Kidney epithelial cell (primary cell): ENCODE measurements around the gene SMIM10L2A. TPM values are rescaled to one million over a fixed set of nuclear protein-coding genes. Genes with fewer than 3 reads are reported as not detected.
"Not testable (repeated sequence)": the region's sequence is repeated elsewhere in the genome, so short reads cannot be mapped to it uniquely, and the experiment has no call there.

Experiments used
- DNase-seq: peaks from one replicate; pipeline ENCODE4 v3.0.0-alpha.2; 2010; ENCODE audit warnings: low read depth
- H3K27me3 ChIP-seq: 2 replicates; pipeline ENCODE4 v1.6.0; 2011; ENCODE audit warnings: low read length; ENCODE audit not compliant: control insufficient read depth, insufficient read depth
- H3K36me3 ChIP-seq: 2 replicates; pipeline ENCODE4 v1.5.1; 2011; ENCODE audit warnings: low read length; ENCODE audit not compliant: control insufficient read depth, insufficient read depth
- H3K4me3 ChIP-seq: 2 replicates; pipeline ENCODE4 v1.5.1; 2011; ENCODE audit warnings: low read depth, mild to moderate bottlenecking, control low read depth, low read length
- CTCF ChIP-seq: IDR thresholded peaks from 2 replicates; pipeline ENCODE4 v1.5.1; 2011; ENCODE audit warnings: mild to moderate bottlenecking, moderate library complexity, low read length, control low read depth, inconsistent platforms; ENCODE audit not compliant: insufficient read depth, poor library complexity, severe bottlenecking
- total RNA-seq: library from RNA; depleted of rRNA; stranded (reverse); fragments of >200 nt; gene quantifications from 2 replicates; pipeline ENCODE4 v1.2.3, GENCODE V29; 2015

Gene SMIM10L2A
- total RNA-seq, 1 donor from 2014 or later = 4.2 TPM

- no peaks in the 10 kb centered on the region for H3K27me3 ChIP-seq
- TF ChIP-seq CTCF = no peak
- no peaks in the 10 kb centered on the region for H3K36me3 ChIP-seq
- no peak for DNase-seq
- H3K4me3 ChIP-seq = no peak overlapping the region
These were observed 9.9 kb upstream of the SMIM10L2A start for GRCh38 chrX:135411893-135412292.

- no peak overlapping the region for H3K4me3 ChIP-seq
- DNase-seq = peak; percentile 12
These were observed 5.2 kb upstream of the SMIM10L2A start for GRCh38 chrX:135416546-135416945.

GRCh38 chrX:135420831-135421230, 913 bp upstream of the SMIM10L2A start:
- no peak overlapping the region for H3K4me3 ChIP-seq
- H3K27me3 ChIP-seq = no peaks in the 10 kb centered on the region
- H3K36me3 ChIP-seq = no peaks in the 10 kb centered on the region
- DNase-seq = no peak
- no peak for TF ChIP-seq CTCF

More at GRCh38 chrX:135416546-135416945, 5.2 kb upstream of the SMIM10L2A start:
- Histone ChIP-seq H3K27me3 (no peaks in the 10 kb centered on the region), H3K36me3 (no peaks in the 10 kb centered on the region)
- no peak for TF ChIP-seq CTCF

DNA sequence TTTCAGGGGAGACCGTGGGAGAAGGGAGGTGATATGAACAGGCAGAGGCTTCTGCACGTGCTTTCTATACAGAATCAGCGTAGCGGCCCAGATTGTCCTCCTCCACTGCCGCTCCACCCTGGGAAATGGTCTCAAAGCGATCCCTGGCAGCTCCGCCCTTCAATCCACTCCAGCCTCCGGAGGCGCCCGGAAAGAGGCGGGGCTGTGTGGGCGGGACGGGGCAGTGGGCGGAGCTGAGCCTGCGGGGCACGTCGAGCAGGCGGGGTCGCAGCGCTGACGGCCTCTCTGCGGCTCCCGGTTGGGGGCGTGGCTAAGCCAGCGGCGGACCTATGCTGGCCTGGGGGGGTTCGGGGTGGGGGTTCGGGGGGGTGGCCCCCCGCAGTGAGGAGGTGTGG, 210 bp upstream of the SMIM10L2A start:
- peak; percentile 26 for DNase-seq
- TF ChIP-seq CTCF = no peak
- Histone ChIP-seq H3K36me3 (no peaks in the 10 kb centered on the region), H3K4me3 (peak overlapping the region; percentile 36), H3K27me3 (no peaks in the 10 kb centered on the region)

DNA sequence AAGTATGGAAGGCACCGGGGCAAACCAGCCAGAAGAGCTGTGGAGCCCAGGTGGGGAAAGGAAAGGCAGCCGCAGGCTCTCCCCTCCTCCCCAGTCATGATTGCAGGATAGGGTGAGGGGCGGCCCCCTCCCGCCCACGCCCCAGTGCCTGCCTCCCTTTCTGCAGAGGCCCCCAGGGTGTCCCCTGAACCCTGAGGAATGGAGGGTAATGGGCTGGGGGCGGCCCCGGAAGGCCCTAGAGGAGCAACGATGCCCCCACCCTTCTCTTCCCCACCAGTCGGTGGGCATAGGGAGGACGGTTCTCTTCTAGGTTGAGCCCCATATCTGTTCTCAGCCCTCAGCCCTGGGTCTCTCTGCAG, 1.0 kb downstream of the SMIM10L2A start:
- not testable (repeated sequence) for H3K27me3 ChIP-seq, DNase-seq, H3K36me3 ChIP-seq
- H3K4me3 ChIP-seq = peak overlapping the region; percentile 36

DNA sequence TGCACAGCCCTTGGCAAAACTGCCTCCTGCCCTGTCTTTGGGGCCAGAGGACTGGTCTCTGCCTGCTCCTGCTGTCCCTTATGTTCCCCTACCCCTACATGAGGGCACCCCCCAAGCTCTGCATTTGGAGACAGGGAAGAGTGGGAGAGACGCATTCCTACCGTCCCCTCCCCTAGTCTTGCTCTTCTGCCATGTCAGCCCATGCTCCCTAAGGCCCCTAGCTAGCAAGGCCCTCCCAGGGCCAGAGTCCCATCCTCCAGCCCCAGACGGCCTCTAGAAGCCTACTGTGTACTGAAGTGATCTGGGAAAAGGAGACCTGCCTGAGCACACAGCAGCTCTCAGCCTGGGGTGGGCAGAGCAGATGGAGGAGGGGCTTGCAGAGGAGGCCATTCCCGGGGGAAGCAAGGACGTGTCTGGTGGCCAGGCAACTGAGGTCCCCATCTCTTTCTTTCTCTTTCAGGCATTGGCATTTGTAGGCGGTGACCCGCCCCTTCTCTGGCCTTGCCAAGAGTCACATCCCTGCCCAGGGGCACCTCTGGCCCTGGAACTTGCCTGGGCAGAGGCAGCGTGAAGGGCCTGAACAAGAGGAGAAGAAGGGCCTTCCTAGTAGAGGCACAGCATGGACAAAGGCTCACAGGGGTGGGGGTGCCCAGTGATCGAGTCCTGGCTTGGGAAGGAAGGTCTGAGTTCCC, 1.6 kb downstream of the SMIM10L2A start:
- not testable (repeated sequence) for DNase-seq, H3K4me3 ChIP-seq, H3K36me3 ChIP-seq, H3K27me3 ChIP-seq

GRCh38 chrX:135424469-135424868, 2.7 kb downstream of the SMIM10L2A start:
- no peak for TF ChIP-seq CTCF
- Histone ChIP-seq H3K27me3 (no peaks in the 10 kb centered on the region), H3K36me3 (no peaks in the 10 kb centered on the region), H3K4me3 (no peak overlapping the region)
- no peak for DNase-seq
